ENCODE measurements around the gene ZFAND2B. TPM values are rescaled to one million over a fixed set of nuclear protein-coding genes. Genes with fewer than 3 reads are reported as not detected.
A peak's percentile ranks its signal among the peaks of the same experiment; 100 is the strongest.
"Not testable (repeated sequence)": the region's sequence is repeated elsewhere in the genome, so short reads cannot be mapped to it uniquely, and the experiment has no call there.

ZFAND2B gene
- total RNA-seq, 1 donor from 2014 or later, result 20.2 TPM

DNA sequence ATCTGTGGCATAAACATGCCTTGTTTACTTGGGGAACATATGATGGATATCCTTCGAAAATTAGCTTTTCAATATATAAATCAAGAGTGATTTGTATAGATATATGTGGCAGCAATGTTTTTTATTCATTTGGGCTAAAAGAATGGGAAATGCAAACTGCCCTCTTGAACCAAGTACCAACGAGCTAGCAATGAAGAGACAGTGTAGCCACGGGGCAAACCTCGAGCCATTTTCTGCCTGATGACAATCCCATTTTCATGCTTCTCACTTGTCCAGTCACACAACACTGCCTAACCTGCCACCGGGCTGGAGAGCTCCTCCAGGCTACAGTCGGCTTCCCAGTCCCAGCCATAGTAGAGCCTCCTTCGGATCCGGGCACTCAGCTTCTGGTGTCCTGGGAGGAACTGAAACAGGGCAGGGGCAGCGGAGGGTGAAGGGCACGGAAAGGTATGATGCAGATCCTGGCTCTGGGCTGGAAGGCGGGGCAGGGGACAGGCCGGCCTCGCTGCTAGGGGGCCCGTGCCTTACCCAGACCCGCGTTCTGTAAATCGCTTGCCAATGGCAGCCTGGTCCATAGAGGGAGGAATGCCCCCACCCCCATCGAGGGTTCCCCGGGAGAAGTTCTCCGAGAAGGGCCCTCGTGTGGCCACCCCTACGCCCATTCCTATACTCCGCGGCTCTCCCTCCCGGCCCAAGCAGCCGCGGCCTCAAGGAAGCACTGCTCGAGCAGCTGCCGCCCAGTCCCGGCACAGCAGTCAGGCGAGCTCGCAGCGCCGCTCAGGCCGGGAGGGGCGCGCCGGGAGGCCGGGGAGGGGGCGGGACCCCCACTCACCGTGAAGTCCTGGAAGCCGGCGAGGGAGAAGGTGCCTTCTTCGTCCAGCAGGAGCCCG lies 30.4 kb upstream of the ZFAND2B start:
- DNase-seq (ENCODE audit: low read depth, low spot score), result no peak

DNA sequence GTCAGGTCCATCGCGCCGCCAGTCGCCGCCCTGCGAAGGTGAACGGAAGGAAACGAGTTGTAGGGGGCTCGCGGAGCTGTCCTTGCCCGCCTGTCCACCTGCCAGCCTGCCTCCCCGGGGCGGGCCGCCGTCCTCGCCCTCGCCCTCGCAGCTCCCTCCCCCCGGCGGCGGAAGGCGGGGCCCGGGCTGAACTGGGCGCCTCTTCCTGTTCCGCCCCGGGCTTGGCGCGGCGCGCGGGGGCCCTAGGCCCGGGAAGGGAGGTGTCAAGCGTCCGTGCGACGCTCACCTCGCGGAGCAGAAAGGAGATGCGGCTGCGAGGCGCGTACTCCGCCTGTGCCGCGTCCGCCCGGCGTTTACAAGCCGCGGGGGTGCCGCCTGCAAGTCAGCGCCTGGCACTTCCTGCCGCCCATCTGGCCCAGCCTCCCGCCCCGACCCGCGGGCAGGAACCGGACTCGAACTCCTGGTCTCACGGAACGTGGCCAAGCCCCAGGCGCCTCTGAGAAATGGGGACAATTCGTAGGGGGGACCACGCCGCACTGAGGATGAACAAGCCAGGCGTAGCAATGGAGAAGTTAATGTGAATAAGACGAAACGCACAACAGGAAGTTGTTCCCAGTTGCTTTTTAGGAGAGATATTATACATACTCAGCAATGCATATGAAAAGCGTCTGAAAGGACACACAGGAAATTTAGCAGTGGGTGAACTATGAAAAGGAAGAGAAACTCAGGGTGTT lies 29.6 kb upstream of the ZFAND2B start, which contains the start of gene CNPPD1:
CNPPD1 (minus strand) TSS at position 108 of the 734 bp plus-strand sequence; CDS start at position 11, 97 bp downstream.
- no peak for DNase-seq (ENCODE audit: low read depth, low spot score)

DNA sequence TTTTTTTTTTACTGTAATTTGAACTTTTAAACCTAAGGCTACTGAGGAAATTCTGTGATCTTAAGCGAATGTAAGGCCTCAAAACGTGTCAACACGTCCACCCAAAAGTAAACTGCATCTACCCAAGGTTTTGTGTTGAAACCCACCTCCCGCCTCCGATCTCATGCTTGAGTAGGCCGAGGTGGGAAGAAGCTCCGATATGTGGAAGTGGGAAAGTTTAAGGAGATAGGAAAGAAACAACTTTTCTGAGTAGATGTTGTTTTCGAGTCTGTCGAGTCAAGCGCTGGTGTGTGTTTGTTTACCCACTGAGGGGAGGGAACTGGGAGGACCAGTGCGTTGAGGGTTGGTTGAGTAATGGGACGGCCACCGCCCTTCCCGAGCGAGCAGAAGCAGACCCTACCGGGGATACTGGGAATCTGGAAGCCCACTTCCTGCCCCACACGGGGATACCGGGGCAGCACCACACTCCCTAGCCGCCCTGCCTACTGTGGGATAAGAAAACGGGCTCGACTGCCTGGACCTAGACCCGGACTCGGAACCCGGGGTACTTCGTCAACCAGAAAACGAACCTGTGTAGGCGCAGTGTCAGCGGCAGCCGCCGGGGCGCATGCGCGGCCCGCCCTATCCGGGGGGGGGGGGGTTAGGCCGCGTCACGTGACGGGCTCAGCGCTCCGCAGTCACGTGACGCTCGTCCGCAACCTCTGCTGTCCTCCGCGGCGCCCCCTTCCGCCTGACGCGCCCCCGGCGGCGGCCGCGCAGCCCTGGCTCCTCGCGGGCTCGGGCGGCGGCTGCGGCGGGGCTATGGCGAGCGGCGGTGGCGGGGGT lies 28.8 kb upstream of the ZFAND2B start, which contains the start of gene RETREG2:
RETREG2 (plus strand) TSS at position 724 of the 825 bp plus-strand sequence; CDS start at position 802, 78 bp downstream.
- DNase-seq (ENCODE audit: low read depth, low spot score), result peak; percentile 58

DNA sequence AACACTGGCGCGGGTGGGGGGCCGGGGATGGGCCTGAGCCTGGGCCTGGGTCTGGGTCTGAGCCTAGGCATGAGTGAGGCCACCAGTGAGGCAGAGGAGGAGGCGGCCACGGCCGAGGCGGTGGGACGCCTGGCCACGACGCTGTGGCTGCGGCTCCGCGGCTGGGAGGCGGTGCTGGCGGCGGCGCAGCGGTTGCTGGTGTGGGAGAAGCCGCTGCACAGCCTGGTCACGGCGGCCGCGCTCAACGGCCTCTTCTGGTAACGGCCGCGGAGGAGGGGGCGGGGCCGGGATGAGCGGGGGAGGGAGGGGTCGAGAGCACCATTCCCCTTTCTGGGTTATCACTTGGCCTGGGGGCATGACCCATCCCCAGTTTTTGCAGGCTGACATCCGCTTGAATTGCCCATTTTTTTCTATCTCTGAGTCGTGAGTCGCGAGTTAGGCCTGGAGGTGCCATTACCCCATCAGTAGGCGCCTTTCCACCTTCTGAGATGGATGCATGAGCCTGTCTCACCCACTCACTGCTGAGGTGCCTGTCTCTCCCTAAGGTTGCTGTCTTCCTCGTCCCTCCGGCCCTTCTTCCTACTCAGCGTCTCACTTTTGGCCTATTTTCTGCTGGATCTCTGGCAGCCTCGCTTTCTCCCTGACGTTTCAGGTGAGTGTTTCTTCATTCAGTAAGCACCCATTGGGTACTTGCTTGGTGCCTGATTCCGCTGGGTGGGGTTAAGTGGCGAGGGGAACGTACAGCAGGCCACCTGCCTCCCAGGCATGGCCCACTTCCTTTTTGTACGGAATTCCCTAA lies 28.0 kb upstream of the ZFAND2B start:
- no peak for DNase-seq (ENCODE audit: low read depth, low spot score)

DNA sequence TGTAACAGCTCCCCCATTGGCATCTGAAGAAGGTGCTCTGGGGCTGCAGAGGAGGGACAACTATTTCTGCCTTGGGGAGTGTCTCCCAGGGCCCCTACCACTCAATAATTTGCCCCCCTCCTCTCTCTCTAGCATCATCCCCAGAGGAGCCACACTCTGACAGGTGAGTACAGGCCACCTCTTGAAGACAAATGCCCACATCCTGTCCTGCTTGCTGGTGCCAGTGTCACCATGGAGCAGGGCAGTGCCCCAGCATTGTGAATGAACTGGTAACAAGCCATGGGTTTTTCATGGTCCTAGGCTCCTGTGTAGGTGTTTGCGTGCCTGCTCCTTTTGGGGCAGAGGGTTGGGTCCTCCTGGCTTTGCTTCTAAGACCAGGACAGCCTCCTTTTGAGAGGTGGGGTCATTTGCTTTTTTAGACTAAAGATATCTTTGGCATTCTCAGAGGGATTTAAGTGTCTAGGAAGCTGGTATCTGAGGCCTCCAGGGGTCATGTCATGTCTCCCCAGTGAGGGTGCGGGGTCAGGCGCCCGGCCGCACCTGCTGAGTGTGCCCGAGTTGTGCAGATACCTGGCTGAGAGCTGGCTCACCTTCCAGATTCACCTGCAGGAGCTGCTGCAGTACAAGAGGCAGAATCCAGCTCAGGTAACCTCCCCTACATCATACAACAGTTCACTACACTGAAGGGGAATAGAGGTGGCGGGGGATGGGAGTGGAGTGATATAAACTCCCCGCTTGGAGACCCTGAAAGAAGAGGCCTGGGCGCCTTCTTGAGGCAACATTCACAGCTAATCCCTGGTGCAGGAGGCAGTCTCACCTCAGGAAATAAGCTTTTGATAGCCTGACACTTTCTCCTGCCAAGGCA lies 26.7 kb upstream of the ZFAND2B start:
- no peak for DNase-seq (ENCODE audit: low read depth, low spot score)

DNA sequence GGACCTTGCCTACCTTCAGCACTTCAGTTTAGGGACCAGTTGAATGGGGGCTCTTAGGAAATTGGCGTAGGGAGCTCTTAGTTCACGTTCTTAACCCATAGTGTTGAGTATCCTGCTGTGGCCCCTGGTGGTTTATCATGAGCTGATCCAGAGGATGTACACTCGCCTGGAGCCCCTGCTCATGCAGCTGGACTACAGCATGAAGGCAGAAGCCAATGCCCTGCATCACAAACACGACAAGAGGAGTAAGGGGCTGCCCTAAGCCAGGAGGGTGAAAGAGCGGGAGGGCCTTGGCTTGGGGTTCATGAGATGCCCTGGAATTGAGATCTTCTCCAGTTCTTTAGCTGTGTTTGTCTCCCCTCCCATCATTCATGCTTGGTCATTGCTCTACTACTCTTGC lies 25.6 kb upstream of the ZFAND2B start:
- DNase-seq (ENCODE audit: low read depth, low spot score), result no peak

DNA sequence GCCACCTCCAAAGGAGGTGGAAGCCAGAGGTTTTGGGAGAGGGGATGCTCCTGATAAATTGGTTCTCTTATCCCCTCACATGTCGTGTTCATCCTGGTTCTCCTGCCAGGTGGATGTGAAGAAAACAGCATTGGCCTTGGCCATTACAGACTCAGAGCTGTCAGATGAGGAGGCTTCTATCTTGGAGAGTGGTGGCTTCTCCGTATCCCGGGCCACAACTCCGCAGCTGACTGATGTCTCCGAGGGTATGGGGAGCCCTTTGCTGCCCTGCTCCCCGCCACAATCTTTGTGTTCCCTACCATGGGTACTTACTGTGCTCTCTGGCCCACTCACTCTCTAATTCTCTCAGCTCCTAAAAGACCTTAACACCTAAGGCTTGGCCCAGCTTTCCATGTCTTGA lies 25.1 kb upstream of the ZFAND2B start:
- no peak for DNase-seq (ENCODE audit: low read depth, low spot score)

DNA sequence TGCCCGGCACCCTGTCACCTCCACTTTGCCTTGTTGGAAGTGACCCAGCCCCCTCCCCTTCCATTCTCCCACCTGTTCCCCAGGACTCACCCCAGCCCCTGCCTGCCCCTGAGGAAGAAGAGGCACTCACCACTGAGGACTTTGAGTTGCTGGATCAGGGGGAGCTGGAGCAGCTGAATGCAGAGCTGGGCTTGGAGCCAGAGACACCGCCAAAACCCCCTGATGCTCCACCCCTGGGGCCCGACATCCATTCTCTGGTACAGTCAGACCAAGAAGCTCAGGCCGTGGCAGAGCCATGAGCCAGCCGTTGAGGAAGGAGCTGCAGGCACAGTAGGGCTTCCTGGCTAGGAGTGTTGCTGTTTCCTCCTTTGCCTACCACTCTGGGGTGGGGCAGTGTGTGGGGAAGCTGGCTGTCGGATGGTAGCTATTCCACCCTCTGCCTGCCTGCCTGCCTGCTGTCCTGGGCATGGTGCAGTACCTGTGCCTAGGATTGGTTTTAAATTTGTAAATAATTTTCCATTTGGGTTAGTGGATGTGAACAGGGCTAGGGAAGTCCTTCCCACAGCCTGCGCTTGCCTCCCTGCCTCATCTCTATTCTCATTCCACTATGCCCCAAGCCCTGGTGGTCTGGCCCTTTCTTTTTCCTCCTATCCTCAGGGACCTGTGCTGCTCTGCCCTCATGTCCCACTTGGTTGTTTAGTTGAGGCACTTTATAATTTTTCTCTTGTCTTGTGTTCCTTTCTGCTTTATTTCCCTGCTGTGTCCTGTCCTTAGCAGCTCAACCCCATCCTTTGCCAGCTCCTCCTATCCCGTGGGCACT lies 24.0 kb upstream of the ZFAND2B start:
- DNase-seq (ENCODE audit: low read depth, low spot score), result no peak

DNA sequence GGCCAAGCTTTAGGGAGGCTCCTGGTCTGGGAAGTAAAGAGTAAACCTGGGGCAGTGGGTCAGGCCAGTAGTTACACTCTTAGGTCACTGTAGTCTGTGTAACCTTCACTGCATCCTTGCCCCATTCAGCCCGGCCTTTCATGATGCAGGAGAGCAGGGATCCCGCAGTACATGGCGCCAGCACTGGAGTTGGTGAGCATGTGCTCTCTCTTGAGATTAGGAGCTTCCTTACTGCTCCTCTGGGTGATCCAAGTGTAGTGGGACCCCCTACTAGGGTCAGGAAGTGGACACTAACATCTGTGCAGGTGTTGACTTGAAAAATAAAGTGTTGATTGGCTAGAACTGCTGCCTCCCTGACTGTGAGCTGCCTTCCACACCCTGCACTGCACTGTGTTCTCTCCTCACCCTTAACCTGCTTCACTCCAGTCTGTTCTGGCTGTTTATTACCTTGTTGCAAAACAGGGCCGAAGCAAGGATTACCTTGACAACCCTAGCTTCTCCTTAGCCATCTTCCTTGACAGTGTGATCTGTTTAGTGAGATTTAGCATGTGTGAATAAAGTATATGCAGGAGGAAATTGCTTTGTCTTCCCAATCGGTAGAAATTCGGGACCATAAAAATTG lies 23.3 kb upstream of the ZFAND2B start:
- DNase-seq (ENCODE audit: low read depth, low spot score), result no peak

DNA sequence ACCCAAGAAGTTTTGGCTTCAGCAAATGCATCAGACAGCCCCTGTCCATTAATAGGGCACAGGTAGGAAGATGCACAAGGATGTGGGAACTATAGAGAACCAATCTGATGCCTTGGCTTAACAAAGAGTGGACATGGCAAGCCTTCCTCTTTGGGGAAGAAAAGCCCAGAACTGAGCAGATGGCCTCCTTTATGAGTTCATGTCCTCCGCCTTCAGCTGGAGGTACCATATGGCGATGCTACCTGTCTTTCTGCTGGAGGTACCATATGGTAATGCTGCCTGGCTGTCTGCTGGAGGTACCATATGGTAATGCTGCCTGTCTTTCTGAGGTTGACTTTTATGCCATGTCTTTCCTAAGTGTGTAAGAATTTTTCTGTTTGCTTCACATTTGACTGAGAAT lies 22.5 kb upstream of the ZFAND2B start:
- no peak for DNase-seq (ENCODE audit: low read depth, low spot score)

DNA sequence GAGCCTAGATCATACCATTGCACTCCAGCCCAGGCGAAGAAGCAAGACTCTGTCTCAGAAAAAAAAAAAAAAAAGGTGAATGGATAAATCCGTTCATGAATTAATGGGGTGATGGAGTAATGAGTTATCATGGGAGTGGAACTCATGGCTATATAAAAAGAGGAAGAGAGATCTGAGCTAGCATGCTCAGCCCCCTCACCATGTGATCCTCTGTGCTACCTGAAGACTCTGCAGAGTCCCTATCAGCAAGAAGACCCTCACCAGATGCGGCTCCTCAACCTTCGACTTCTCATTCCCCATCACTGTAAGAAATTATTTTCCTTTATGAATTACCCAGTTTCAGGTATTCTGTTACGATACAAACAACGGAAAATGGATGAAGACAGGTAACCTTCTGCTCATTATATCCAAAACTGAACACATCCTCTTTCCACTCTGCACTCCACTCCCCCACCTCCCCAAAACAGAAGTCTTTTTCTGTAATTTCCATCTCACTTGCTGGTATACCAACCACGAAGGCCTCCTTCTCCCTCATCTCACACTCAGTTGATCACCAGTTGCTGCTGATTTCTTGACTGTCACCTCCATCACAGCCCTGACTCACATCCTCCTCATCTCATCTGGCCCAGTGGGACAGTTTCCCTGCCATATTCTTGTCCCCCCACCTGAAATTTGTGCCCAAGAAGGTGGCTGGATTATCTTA lies 19.7 kb upstream of the ZFAND2B start:
- no peak for DNase-seq (ENCODE audit: low read depth, low spot score)

DNA sequence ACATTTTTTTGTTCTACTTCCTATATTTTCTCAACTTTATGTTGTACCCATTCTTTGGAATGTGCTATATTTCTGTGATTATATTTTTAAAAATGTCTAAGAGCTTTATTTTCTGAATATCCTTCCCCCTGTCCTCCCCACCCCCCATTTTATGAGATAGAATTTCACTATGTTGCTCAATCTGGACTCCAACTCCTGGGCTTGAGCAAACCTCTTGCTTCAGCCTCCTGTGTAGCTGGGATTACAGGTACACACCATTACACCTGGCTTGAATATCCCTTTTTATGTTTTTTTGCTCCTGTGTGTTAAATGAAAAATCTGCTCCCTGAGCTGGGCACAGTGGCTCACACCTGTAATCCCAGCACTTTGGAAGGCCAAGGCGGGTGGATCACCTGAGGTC lies 9.2 kb upstream of the ZFAND2B start:
- DNase-seq (ENCODE audit: low read depth, low spot score), result no peak

DNA sequence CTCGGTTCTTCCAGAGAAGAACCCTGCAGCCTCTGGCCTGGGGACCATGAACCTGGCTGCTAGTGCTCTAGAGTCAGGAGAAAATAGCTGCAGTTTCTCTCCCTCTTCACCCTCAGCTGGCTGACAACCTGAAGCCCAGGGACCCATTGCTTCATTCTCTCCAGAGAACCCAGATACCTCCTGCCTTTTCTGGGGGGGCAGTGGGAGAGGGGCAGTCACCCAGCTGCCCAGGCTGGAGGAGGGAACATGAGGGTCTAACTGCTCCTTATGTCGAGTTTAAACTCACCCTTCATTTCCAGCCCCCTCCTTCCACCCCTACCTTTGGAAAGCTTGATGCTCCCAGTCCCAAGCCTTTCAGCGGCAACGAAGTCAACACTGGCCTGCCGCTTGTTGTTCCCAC lies 7.6 kb upstream of the ZFAND2B start:
- no peak for DNase-seq (ENCODE audit: low read depth, low spot score)

DNA sequence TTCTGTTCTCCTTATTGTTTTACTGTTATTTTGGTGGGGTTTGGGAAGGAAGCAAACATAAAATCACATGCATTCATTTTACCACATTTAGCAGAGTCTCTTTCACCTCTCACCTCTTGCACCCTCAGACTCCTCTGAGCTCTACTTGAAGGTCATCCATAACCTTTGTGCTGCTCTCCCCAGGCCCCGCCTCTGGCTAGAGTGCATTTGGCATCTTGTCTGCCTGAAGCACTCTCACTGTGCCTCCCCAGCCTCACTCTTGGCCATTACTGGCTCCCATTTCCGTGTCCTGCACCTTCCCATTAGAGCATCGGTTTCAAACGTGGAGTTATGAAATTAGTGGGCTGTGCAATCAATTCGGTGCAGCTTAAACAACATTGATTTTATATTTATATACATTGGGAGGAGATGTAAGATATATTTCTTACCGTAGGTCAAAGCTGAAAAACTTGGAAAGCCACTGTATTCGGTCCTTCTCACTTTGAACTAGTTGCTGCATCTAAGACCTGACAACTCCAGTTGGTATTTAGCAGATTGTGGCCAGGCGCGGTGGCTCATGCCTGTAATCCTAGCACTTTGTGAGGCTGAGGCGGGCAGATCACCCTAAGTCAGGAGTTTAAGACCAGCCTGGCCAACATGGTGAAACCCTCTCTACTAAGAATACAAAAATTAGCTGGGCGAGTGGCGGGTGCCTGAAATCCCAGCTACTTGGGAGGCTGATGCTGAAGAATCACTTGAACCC lies 6.9 kb upstream of the ZFAND2B start:
- no peak for DNase-seq (ENCODE audit: low read depth, low spot score)

DNA sequence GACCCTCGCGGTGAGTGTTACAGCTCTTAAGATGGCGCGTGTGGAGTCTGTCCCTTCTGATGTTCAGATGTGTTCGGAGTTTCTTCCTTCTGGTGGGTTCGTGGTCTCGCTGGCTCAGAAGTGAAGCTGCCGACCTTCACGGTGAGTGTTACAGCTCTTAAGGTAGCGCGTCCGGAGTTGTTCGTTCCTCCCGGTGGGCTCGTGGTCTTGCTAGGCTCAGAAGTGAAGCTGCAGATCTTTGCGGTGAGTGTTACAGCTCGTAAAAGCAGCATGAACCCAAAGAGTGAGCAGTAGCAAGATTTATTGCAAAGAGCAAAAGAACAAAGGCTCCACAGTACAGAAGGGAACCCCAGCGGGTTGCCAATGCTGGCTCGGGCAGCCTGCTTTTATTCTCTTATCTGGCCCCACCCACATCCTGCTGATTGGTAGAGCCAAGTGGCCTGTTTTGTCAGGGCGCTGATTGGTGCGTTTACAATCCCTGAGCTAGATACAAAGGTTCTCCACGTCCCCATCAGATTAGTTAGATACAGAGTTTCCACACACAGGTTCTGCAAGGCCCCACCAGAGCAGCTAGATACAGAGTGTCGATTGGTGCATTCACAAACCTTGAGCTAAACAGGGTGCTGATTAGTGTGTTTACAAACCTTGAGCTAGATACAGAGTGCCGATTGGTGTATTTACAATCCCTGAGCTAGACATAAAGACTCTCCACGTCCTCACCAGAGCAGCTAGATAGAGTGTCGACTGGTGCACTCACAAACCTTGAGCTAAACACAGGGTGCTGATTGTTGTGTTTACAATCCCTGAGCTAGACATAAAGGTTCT lies 5.9 kb upstream of the ZFAND2B start:
- DNase-seq (ENCODE audit: low read depth, low spot score), result not testable (repeated sequence)

DNA sequence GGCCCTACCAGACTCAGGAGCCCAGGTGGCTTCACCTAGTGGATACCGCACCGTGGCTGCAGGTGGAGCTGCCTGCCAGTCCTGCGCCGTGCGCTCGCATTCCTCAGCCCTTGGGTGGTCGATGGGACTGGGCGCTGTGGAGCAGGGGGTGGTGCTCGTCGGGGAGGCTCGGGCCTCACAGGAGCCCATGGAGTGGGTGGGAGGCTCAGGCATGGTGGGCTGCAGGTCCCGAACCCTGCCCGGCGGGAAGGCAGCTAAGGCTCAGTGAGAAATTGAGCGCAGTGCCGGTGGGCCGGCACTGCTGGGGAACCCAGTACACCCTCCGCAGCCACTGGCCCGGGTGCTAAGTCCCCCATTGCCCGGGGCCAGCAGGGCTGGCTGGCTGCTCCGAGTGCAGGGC lies 5.3 kb upstream of the ZFAND2B start:
- not testable (repeated sequence) for DNase-seq (ENCODE audit: low read depth, low spot score)
